Stimulated activated CD4-positive, alpha-beta T cell treated with anti-CD3 and anti-CD28 coated beads, TNF-alpha, amount 100 ng/mL, for 48 hours (primary cell): ENCODE measurements around the gene CACNA1D.

Experiments used
- DNase-seq, 3 donors: peaks; one replicate each; pipeline ENCODE4 v3.0.0-alpha.2; 2020; ENCODE audit warnings: low read depth in 3 of 3

The CACNA1D gene

DNA sequence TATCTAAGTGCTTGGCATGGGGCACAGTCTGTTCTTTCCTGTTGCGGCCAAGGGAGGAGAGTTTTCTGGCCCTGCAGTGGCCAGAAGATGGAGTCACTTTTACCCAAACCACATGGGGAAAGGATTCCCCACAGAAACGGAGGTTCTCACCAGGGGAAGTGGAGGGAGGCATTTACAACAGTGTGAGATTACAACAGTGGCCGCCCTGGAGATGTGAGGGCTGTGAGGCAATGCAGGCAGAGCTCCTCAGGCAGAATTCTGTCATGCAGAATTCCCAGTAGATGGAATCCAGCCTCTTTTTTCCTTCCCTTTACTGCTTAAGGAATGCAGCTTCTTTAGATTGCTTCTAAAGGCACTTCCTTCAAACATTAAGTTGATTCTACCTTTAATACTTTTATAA, 83.1 kb downstream of the CACNA1D start:
- DNase-seq: no peak

DNA sequence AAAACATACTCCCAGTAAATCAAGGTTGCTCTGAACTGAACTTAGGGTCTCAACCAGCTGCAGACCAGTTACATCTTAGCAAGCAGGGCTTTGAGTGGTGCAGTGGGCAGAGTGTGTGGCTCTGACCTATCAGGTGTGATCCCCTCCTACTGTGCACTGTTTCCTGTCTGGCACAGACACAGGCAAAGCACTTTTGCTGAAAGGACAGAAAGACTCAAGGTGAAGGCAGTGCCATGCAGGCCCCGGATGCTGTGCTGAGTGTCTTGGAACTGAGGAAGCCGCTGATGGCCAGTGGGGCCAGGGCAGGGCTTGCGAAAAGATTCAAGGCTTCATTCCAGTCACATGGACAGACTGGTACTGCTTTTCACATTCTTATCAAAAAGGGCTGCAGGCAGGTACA, 85.2 kb downstream of the CACNA1D start:
- no peak for DNase-seq

DNA sequence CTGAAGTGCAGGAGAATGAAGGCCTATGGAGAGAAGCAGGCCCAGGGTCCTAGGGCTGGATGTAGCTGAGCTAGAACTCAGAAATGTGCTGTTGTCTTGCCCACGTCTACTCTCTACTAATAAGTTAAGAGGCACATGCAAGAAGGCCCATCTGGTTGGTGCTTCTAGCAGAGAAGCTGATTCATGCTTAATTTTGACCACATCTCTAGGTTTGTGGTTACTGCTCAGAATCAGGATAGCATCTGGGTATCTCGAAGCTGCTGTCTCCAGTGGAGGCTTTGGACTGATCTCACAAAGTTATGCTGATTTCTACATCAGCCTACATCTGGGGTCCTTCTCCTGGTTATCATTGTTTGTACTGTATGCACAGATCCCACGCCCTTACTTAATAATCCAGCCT, 87.3 kb downstream of the CACNA1D start:
- no peak for DNase-seq

GRCh38 chr3:53583161-53583690, 88.8 kb downstream of the CACNA1D start:
- no peak for DNase-seq

DNA sequence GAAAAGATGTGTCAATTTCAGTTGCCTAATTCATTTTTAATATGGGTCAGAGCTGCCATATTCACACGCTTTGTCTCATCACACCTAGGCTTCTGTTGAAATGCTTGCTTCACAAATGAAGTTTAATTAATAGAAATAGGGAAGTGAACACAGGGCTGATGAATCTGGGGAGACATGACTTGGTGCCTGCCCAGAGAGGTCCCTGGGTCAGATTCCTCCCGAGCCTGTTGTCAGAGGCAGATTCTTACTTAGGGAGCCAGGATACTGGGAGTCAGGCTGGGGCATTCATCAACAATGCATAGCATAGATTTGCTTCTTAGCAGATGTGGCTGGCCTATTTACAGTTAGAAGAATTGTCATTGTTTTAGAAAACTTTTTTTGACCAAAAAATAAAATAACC, 90.6 kb downstream of the CACNA1D start:
- no peak for DNase-seq

DNA sequence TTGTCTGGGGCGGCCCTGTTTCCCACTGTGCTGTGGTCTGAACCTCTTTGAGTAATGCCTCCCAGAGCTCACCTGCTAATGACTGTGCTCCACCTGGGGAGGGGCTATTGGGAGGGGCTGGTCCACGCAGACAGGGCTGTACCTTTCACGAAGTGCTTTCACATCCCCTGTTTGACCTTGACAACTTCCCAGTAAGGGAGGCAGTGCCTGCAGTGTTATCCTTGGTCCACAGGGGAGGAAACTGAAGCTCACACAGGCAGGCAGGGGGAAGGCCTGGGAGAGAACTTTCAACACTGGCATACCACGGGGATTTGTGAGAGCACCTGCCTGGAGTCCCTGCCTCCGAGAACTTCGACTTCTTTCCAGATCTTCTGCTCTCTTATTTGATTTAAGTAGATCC, 91.2 kb downstream of the CACNA1D start:
- DNase-seq: no peak

GRCh38 chr3:53588122-53588521, 93.7 kb downstream of the CACNA1D start:
- DNase-seq: no peak

- DNase-seq: no peak
Measured at GRCh38 chr3:53589201-53589600, 94.8 kb downstream of the CACNA1D start.

DNA sequence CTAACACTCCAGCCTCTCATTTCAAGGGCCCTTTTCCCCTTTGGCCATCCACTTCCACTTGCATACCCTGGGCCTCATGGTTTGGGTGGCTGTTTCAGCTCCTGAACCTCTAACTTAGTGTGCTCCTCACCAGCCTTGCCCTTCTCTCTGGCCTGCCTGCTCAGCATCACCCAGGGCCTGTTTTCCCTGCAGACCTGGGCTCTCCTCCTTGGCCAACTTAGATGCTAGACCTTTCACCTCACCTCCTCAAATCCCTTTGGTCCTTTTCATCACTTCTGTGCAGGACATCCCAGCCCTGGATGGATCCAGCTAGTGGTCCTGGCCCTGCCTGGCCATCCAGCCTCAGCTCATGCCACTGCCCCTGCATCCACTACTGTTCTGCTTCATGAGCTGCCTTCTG, 95.4 kb downstream of the CACNA1D start:
- DNase-seq: no peak

DNA sequence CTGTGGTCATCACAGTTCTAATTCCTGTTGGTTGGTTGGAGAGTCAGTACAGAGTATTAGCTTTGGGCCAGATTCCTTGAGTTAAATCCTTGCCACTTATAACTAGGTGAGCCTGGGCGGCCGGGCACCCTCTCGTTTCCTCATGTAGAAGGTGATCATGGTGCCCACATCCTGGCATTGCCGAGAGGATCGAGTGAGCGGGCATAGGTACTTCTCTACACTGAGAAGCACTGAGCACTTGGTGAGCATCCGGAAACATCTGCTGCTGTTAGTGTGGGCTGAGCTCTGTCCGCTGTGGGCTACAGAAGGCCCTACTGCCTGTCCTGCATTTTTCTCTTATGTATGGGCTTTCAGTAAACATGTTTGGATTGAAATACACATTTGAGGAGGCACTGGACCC, 96.2 kb downstream of the CACNA1D start:
- DNase-seq: no peak

GRCh38 chr3:53591646-53592045, 97.2 kb downstream of the CACNA1D start:
- DNase-seq: no peak

DNA sequence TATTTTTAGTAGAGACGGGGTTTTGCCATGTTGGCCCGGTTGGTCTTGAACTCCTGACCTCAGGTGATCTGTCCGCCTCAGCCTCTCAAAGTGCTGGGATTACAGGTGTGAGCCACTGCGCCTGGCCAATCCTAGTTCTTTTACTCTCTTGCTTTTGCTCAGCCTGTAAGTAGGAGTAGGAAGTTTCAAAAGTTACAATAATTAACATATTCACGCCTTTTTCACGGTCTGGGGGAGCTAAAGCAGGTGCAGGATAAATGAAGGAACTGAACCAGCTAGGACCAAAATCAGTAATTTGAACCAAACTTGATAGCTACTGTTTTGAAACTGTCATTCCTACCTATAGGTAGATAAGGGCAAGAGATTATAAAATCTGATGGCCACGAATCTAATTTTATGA, 98.5 kb downstream of the CACNA1D start:
- DNase-seq: no peak

- no peak for DNase-seq
Measured at GRCh38 chr3:53593611-53594010, 99.2 kb downstream of the CACNA1D start.

- no peak for DNase-seq
Measured at GRCh38 chr3:53594276-53594675, 99.9 kb downstream of the CACNA1D start.

DNA sequence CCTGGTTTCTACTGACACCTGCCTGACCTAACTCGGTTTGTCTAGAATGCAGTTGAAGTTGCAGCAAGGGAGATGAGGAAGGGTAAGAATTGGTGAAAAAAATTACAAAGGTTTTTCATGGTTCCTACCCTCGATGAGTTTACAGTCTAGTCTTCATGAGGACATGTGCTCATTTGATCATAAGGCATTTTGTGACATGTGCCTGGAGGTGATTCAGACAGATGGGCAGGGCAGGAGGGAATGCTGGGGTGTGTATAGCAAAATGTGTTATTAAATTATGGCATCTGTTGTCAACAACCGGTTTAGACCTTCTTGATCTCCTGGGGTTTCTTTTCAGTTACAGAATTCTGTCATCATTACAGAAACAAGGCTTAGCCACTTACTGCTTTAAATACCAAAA, 101.2 kb downstream of the CACNA1D start:
- DNase-seq: no peak

DNA sequence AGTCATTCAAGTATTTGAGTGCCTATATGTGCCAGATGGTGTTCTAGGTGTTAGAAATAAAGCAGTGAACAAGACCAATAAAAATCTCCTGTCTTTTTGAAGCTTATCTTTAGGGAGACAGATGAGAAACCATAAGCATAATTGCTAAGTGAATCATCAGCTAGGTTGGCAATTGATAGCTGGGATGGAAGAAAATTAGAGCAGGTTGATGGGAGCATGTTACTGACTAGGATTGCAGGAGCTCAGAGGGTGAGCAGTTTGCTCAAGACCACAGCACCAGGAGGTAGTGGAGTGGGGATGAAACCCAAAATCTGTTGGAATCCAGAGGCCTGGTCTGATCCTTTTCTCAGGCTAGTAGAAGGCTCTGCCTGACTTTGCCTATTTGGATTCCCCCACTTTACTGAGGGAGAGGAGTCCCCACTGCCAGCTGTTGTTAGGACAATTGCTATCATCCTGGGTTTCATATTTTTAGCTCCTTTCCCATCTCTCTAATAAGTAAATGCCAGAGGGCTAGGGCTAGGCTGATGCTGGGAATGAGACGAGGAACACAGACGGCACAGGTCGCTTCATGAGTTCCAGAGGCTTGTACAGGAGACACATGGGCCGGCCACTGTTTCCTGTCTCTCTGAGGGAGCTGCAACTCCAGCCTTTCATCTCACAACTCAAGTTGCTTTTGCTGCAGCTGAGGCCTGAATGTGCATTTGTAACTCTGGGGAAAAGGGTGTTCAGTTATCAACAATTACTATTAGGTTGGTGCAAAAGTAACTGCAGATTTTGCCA, 102.9 kb downstream of the CACNA1D start:
- DNase-seq: no peak

GRCh38 chr3:53599771-53600170, 105.4 kb downstream of the CACNA1D start:
- DNase-seq: no peak

DNA sequence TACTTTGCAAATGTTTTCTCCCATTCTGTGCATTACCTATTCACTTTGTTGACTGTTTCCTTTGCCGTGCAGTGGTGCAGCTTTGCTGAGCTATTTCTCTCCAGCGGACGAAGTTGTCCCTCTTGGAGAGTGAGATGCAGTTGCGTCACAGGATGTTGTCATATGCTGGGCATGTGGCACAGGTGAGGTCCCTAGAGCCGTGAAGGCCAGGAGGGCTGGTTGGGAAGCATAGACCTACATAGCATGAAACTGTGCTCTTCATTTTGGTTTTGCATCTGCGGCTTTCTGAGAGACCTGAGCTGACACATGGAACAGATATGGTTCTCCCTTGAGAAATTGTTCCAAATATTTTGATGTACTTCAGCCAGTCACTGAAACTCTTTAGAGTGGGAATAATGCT, 108.5 kb downstream of the CACNA1D start:
- DNase-seq: no peak

- no peak for DNase-seq
Measured at GRCh38 chr3:53604232-53604631, 109.8 kb downstream of the CACNA1D start.

DNA sequence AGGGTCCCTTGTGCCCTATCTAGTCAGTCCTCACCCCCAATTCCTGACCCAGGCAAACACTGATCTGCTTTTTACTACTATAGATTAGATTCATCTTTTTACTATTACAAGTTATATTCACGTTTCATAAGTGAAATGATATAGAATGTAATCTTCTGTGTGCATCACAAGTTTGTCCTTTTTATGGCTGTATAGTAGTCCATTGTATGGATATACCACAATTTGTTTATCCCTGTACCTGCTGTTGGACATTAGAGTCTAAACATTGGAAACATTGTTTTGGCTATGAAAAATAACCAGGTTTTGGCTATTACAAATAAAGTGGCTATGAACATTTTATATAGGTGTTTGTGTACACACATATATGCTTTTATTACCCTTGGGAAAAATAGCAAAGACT, 112.4 kb downstream of the CACNA1D start:
- DNase-seq: no peak

- DNase-seq: no peak
Measured at GRCh38 chr3:53612508-53612907, 118.1 kb downstream of the CACNA1D start.

DNA sequence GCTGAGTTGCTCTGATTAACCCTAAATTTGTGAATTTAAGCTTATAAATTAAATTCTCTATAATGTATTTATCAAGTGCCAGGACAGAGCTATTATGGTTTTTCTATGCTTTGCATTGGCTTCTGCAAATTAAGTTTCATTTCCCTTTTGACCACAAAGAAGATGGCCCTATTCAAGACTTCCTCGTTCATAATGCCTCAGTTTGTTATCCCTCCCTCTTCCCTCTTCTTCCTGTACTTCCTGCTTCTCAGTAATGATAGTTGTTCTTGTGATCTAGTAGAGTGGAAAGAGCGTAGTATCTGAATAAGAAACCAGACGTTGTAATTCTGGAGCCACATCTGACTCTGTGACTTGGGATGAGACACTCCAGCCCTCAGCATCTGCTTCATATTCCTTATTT, 118.7 kb downstream of the CACNA1D start:
- no peak for DNase-seq

DNA sequence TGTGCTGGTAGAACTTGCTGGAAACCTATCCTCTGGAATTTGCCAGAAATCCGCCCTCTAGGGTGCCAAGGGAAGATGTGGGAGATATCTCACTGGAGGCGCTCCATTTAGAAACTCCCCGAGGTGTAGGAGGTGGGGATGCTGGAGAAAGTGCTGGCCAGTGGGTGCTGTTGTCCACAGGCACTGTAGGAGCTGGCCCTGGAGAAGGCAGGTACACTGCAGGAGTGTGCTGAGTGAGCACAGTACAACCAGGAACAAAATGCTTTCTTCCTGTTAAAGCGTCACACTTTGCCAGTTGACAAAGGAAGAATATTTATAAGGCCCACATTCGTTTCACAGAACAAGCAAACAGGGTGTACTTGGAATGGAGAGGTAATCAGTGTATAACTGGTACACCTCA, 119.9 kb downstream of the CACNA1D start:
- no peak for DNase-seq

DNA sequence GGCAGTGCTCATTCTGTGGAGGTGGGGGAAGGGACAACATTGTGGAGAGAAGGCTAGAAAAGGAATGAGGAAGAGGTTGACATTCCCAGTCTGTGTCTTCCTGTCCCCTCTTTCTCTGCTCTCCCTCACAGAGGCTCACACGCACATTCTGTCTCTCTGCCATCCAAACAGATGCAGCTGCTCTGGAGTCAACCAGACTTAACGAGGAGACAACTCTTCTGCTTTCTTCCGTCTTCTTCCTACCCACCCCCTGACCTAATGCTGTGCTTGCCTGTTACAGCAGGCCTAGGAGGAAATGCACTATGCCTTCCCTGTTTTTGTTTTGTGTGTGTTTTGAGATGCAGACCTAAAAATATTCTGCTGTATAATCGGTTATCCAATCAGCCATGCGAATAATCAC, 121.9 kb downstream of the CACNA1D start:
- DNase-seq: no peak
